ENCODE measurements around the gene CREB5. TPM values are rescaled to one million over a fixed set of nuclear protein-coding genes. Genes with fewer than 3 reads are reported as not detected.
"Not testable (repeated sequence)": the region's sequence is repeated elsewhere in the genome, so short reads cannot be mapped to it uniquely, and the experiment has no call there.

Gene CREB5
- total RNA-seq, 1 donor from 2014 or later: 43.1 TPM

- intact Hi-C loops (cut with DNase I): loop anchor here (5.0 kb wide), 2 partner anchors 42 to 123 kb away; no protein-coding TSS in a partner anchor
- no peak for DNase-seq (ENCODE audit: low spot score)
These were observed 118.5 kb downstream of the CREB5 start for GRCh38 chr7:28530803-28531175.

GRCh38 chr7:28531291-28531690, 119.0 kb downstream of the CREB5 start:
- intact Hi-C loops (cut with DNase I): loop anchor here (5.0 kb wide), 2 partner anchors 41 to 124 kb away; no protein-coding TSS in a partner anchor
- no peak for DNase-seq (ENCODE audit: low spot score)

GRCh38 chr7:28532181-28532580, 119.9 kb downstream of the CREB5 start:
- DNase-seq (ENCODE audit: low spot score): no peak
- intact Hi-C loops (cut with DNase I): loop anchor here (5.0 kb wide), 2 partner anchors 40 to 125 kb away; no protein-coding TSS in a partner anchor

GRCh38 chr7:28533267-28533666, 120.9 kb downstream of the CREB5 start:
- intact Hi-C loops (cut with DNase I): loop anchor here (5.0 kb wide), 2 partner anchors 39 to 126 kb away; no protein-coding TSS in a partner anchor
- DNase-seq (ENCODE audit: low spot score): no peak

GRCh38 chr7:28533731-28534531, 121.6 kb downstream of the CREB5 start:
- no peak for DNase-seq (ENCODE audit: low spot score)
- intact Hi-C loops (cut with DNase I): loop anchor here (5.0 kb wide), 2 partner anchors 38 to 127 kb away; no protein-coding TSS in a partner anchor

GRCh38 chr7:28536259-28536658, 123.9 kb downstream of the CREB5 start:
- DNase-seq (ENCODE audit: low spot score): no peak
- intact Hi-C loops (cut with DNase I): no loop called here

GRCh38 chr7:28539289-28539981, 127.1 kb downstream of the CREB5 start:
- no peak for DNase-seq (ENCODE audit: low spot score)
- intact Hi-C loops (cut with DNase I): no loop called here

GRCh38 chr7:28542410-28542809, 130.1 kb downstream of the CREB5 start:
- intact Hi-C loops (cut with DNase I): no loop called here
- no peak for DNase-seq (ENCODE audit: low spot score)

- DNase-seq (ENCODE audit: low spot score): no peak
- intact Hi-C loops (cut with DNase I): no loop called here
These were observed 132.3 kb downstream of the CREB5 start for GRCh38 chr7:28544453-28545117.

GRCh38 chr7:28546067-28546466, 133.7 kb downstream of the CREB5 start:
- intact Hi-C loops (cut with DNase I): no loop called here

GRCh38 chr7:28547115-28547514, 134.8 kb downstream of the CREB5 start:
- intact Hi-C loops (cut with DNase I): no loop called here

More at GRCh38 chr7:28546067-28546466, 133.7 kb downstream of the CREB5 start:
- DNase-seq (ENCODE audit: low spot score): no peak

GRCh38 chr7:28548416-28548815, 136.1 kb downstream of the CREB5 start:
- no peak for DNase-seq (ENCODE audit: low spot score)
- intact Hi-C loops (cut with DNase I): no loop called here

More at GRCh38 chr7:28547115-28547514, 134.8 kb downstream of the CREB5 start:
- DNase-seq (ENCODE audit: low spot score): no peak

GRCh38 chr7:28549998-28550397, 137.7 kb downstream of the CREB5 start:
- intact Hi-C loops (cut with DNase I): no loop called here

GRCh38 chr7:28550580-28551186, 138.4 kb downstream of the CREB5 start:
- DNase-seq (ENCODE audit: low spot score): no peak
- intact Hi-C loops (cut with DNase I): no loop called here

More at GRCh38 chr7:28549998-28550397, 137.7 kb downstream of the CREB5 start:
- no peak for DNase-seq (ENCODE audit: low spot score)

GRCh38 chr7:28551331-28551730, 139.0 kb downstream of the CREB5 start:
- DNase-seq (ENCODE audit: low spot score): no peak
- intact Hi-C loops (cut with DNase I): no loop called here

GRCh38 chr7:28551766-28552165, 139.4 kb downstream of the CREB5 start:
- intact Hi-C loops (cut with DNase I); DNase-seq (ENCODE audit: low spot score): not testable (repeated sequence)

GRCh38 chr7:28554802-28555471, 142.6 kb downstream of the CREB5 start:
- intact Hi-C loops (cut with DNase I): no loop called here
- DNase-seq (ENCODE audit: low spot score): no peak

- DNase-seq (ENCODE audit: low spot score): no peak
- intact Hi-C loops (cut with DNase I): no loop called here
These were observed 143.7 kb downstream of the CREB5 start for GRCh38 chr7:28556025-28556424.

- intact Hi-C loops (cut with DNase I): no loop called here
- no peak for DNase-seq (ENCODE audit: low spot score)
These were observed 144.4 kb downstream of the CREB5 start for GRCh38 chr7:28556671-28557070.
